ENCODE measurements around the gene NSD2. TPM values are rescaled to one million over a fixed set of nuclear protein-coding genes. Genes with fewer than 3 reads are reported as not detected.

The NSD2 gene
- total and polyA plus RNA-seq, 12 donors, result 11.1 to 187 (median 25.2) TPM

DNA sequence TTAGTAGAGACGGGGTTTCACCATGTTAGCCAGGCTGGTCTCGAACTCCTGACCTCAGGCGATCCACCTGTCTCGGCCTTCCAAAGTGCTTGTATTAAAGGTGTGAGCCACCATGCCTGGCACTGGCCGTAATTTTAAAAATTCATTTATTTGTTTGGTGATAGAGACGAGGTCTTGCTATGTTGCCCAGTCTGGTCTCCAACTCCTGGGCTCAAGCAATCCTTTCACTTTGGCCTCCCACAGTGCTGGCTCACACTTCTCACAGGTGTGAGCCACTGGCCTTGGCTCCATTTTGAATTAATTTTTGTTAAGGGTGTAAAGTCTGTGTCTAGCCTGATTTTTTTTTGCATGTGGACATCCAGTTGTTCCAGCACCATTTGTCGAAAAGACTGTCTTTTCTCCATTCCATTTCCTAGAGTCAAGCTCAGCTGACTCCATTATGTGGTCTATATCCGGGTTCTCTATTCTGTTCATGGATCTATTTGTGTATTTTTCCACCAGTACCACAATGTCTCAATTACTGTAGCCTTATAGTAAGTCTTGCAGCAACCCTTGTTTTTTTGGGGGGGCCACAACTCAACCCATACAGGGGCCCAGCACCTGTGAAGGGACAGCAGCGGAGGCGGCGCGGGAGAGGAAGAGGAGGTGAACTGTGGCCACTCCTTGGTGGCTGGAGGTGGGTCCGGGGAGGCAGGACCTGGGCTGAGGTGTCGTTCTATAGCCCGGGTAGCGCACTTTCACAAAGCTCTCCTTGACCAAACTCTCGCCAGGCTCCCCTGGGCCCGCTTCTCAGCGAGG, 1.5 kb upstream of the NSD2 start:
- 53 to 92% (median 68%) methylated on average over 12 to 19 of the region's 19 CpGs for WGBS, 4 donors
- intact Hi-C loops (cut with DNase I), result no loop called here
- Histone ChIP-seq H3K9me3 (replicated peaks in 1 of 3) (no peaks in the 10 kb centered on the region), H3K4me1 (replicated peaks in 1 of 2) (peaks cover 7 to 25% of the 10 kb centered on the region in 2 donors), H3K36me3 (replicated peaks in 1 of 2) (no peaks in the 10 kb centered on the region), H3K27ac (peak overlapping the region; percentile 89 to 99 (median 98)), H3K4me3 (peak overlapping the region in 1 of 4 donors; percentile 67), H3K27me3 (no peaks in the 10 kb centered on the region)
- TF ChIP-seq POLR2A (IDR thresholded peaks at IDR 0.05), result no peak
- no peak for DNase-seq

DNA sequence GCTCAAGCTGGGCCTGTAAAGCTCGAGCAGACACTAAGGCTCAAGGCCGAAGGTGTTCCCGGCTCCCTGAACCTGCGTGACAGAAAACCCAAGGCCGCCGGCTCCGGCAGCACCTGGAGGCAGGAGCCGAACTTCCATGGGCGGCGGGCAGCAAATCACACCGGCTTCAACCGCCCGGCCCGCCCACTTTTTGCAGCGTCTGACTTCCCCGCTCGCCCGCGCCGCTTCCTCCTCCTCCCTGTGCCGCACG, 940 bp upstream of the NSD2 start:
- no peaks in the 10 kb centered on the region for H3K9me3 ChIP-seq (replicated peaks in 1 of 3)
- H3K27me3 ChIP-seq, result no peaks in the 10 kb centered on the region
- DNase-seq, result peak; percentile 80 to 92 (median 87)
- peak overlapping the region; percentile 89 to 99 (median 98) for H3K27ac ChIP-seq
- no peaks in the 10 kb centered on the region for H3K36me3 ChIP-seq (replicated peaks in 1 of 2)
- TF ChIP-seq CTCF (IDR thresholded peaks at IDR 0.05) (no peak), POLR2A (IDR thresholded peaks at IDR 0.05) (no peak)
- WGBS, 4 donors, result 0 to 6% (median 1%) methylated on average over 6 to 22 of the region's 22 CpGs
- peak overlapping the region in 3 of 4 donors; percentile 58 to 67 (median 62) for H3K4me3 ChIP-seq
- peaks cover 7 to 25% of the 10 kb centered on the region in 2 donors for H3K4me1 ChIP-seq (replicated peaks in 1 of 2)
- intact Hi-C loops (cut with DNase I), result no loop called here

DNA sequence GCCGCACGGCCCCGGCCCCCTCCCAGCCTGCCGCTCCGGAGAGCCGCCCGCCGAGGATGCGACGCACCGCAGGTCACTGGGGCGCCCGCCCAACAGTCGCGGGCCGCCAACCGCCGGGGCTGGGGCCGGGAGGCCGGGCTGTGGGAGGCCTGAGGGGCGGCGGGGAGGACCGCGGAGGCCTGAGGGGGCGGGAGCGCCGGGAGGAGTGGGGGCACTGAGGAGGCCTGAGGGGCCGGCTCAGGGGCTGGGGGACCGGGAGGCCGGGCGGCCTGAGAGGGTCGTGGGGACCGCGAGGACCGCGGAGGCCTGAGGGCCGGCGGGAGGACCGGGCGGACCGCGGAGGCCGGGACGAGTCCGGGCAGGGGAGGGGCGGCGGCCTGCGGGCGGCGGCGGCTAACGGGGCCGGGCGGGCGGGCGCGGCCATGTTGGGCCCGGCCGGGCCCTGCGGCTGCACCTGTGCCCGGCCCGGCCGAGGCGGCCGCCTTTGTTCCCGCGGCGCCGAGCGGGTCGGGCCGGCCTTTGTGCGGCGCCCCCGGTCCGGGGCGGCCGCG, 353 bp downstream of the NSD2 start:
- Histone ChIP-seq H3K27me3 (no peaks in the 10 kb centered on the region), H3K4me1 (replicated peaks in 1 of 2) (peaks cover 7 to 25% of the 10 kb centered on the region in 2 donors), H3K4me3 (peak overlapping the region in 3 of 4 donors; percentile 7 to 99 (median 73)), H3K27ac (peak overlapping the region; percentile 48 to 96 (median 75)), H3K36me3 (replicated peaks in 1 of 2) (no peaks in the 10 kb centered on the region), H3K9me3 (replicated peaks in 1 of 3) (no peaks in the 10 kb centered on the region)
- WGBS, 4 donors, result 0 to 1% (median 1%) methylated on average over 29 to 77 of the region's 79 CpGs; no CpG with 5 or more reads in 1 of the 4 donors
- TF ChIP-seq POLR2A (IDR thresholded peaks at IDR 0.05), result no peak
- no peak for TF ChIP-seq CTCF (IDR thresholded peaks at IDR 0.05)
- peak in 3 of 7 donors; percentile 26 to 53 (median 32) for DNase-seq
- intact Hi-C loops (cut with DNase I), result no loop called here

DNA sequence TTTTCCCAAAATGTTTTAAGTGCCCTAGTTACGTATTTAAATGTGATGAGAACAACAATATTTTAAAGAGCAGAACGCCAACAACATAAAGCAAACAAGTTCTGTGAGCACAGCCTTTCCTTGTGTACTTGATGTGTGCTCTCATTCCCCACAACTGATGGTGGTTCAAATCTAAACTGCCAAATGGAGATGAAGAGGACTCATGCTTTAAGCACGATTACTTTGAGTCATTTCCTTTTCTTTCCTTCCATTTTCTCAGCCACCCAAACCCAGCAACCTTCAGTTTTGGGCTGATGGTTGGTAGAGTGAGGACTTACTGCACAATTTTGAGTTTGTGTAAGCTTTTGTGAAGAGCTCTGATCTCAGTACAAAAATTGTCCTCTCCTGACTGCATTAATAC, 1.7 kb downstream of the NSD2 start:
- intact Hi-C loops (cut with DNase I), result no loop called here
- no peaks in the 10 kb centered on the region for H3K27me3 ChIP-seq
- no peak overlapping the region for H3K27ac ChIP-seq
- DNase-seq, result no peak
- H3K4me1 ChIP-seq (replicated peaks in 1 of 2), result peaks cover 7 to 24% of the 10 kb centered on the region in 2 donors
- TF ChIP-seq CTCF (IDR thresholded peaks at IDR 0.05) (no peak), POLR2A (IDR thresholded peaks at IDR 0.05) (no peak)
- H3K9me3 ChIP-seq (replicated peaks in 1 of 3), result no peaks in the 10 kb centered on the region
- no peaks in the 10 kb centered on the region for H3K36me3 ChIP-seq (replicated peaks in 1 of 2)
- no peak overlapping the region for H3K4me3 ChIP-seq
- 61 to 70% (median 67%) methylated on average over 3 of the region's 3 CpGs for WGBS, 4 donors
